GM23338 (cell line): ENCODE measurements around the gene TGFB1.

Source experiments
- CREB1 ChIP-seq: fragments of 250-450 bp; sonication (Bioruptor Pico); IDR thresholded peaks from 2 replicates; pipeline ENCODE4 v1.5.0; 2020; ENCODE audit warnings: low read depth, mild to moderate bottlenecking, moderate library complexity
- CTCF ChIP-seq, 2 experiments: fragments of 200-600 bp in 1 of 2; sonication (generic) in 1 of 2; conservative IDR thresholded peaks; 2 replicates each; pipeline versions ENCODE4 v1.5.1 to v1.6.1; 2016 to 2017; ENCODE audit warnings: antibody characterized with exemption in 2 of 2, low read depth in 2 of 2, mild to moderate bottlenecking in 2 of 2, moderate library complexity in 1 of 2
- ETS1 ChIP-seq: IDR thresholded peaks from 2 replicates; pipeline ENCODE4 v1.6.1; 2016; ENCODE audit warnings: antibody characterized with exemption
- EZH2 ChIP-seq: fragments of 200-600 bp; sonication (generic); IDR thresholded peaks from one replicate; pipeline ENCODE4 v1.8.0; 2017; ENCODE audit warnings: antibody characterized with exemption, mild to moderate bottlenecking, low read depth; ENCODE audit not compliant: unreplicated experiment
- EZH2phosphoT487 ChIP-seq: fragments of 200-600 bp; sonication (generic); IDR thresholded peaks from one replicate; pipeline ENCODE4 v1.8.1; 2018; ENCODE audit warnings: antibody characterized with exemption; ENCODE audit not compliant: unreplicated experiment
- JUNB ChIP-seq: IDR thresholded peaks from one replicate; pipeline ENCODE4 v1.6.1; 2016; ENCODE audit warnings: antibody characterized with exemption; ENCODE audit not compliant: unreplicated experiment
- NANOG ChIP-seq: IDR thresholded peaks from 2 replicates; pipeline ENCODE4 v1.6.1; 2016; ENCODE audit warnings: antibody characterized with exemption, borderline replicate concordance
- POLR2AphosphoS5 ChIP-seq: IDR thresholded peaks from 2 replicates; pipeline ENCODE4 v1.6.1; 2016; ENCODE audit warnings: antibody characterized with exemption, low read depth
- REST ChIP-seq: IDR thresholded peaks from one replicate; pipeline ENCODE4 v1.6.1; 2018; ENCODE audit warnings: antibody characterized with exemption; ENCODE audit not compliant: unreplicated experiment
- STAT1 ChIP-seq: IDR thresholded peaks from one replicate; pipeline ENCODE4 v1.6.1; 2016; ENCODE audit warnings: antibody characterized with exemption; ENCODE audit not compliant: unreplicated experiment
- ZNF114 ChIP-seq: fragments of 250-450 bp; sonication (Bioruptor Pico); IDR thresholded peaks from 2 replicates; pipeline ENCODE4 v1.5.0; 2020; ENCODE audit warnings: mild to moderate bottlenecking, moderate library complexity
- ZNF331 ChIP-seq: fragments of 250-450 bp; sonication (Bioruptor Pico); IDR thresholded peaks from 2 replicates; pipeline ENCODE4 v1.5.0; 2020; ENCODE audit warnings: low read depth, mild to moderate bottlenecking, moderate library complexity
- ZNF462 ChIP-seq: fragments of 250-450 bp; sonication (Bioruptor Pico); IDR thresholded peaks from 2 replicates; pipeline ENCODE4 v1.5.0; 2020; ENCODE audit warnings: mild to moderate bottlenecking, moderate library complexity

GRCh38 chr19:41395355-41395754, 41.6 kb upstream of the TGFB1 start:
- TF ChIP-seq CTCF (conservative IDR thresholded peaks at IDR 0.05; ENCODE audit: low read depth in 2 of 2) (no peak), EZH2 (no peak), CREB1 (CRISPR knock-in tag) (no peak), POLR2AphosphoS5 (no peak), JUNB (no peak), EZH2phosphoT487 (no peak), REST (no peak), ETS1 (no peak), NANOG (no peak), ZNF462 (CRISPR knock-in tag) (no peak), ZNF114 (CRISPR knock-in tag) (no peak), STAT1 (no peak), ZNF331 (CRISPR knock-in tag) (no peak)
